SK-N-SH treated with all-trans-retinoic acid at 6 μM for 48 hours (cell line): ENCODE results near the gene FOXK1.

Experiments
- ATAC-seq: fragments of 200-7000 bp; cut with Tn5 transposase; 3 replicates; pipeline ENCODE4 v1.9.1; 2020; ENCODE audit warnings: mild to moderate bottlenecking, moderate library complexity
- ARNTL ChIP-seq: fragments of 450-650 bp; formaldehyde crosslinking; IDR thresholded peaks from 2 replicates; pipeline ENCODE4 v1.5.0; 2020; ENCODE audit warnings: low read depth, mild to moderate bottlenecking, moderate library complexity, borderline replicate concordance
- BACH2 ChIP-seq: fragments of 250-450 bp; sonication (Bioruptor Pico); IDR thresholded peaks from 2 replicates; pipeline ENCODE4 v1.9.0; 2021; ENCODE audit warnings: mild to moderate bottlenecking, borderline replicate concordance
- CSDC2 ChIP-seq: fragments of 250-450 bp; sonication (Bioruptor Pico); IDR thresholded peaks from 2 replicates; pipeline ENCODE4 v1.5.0; 2020; ENCODE audit warnings: mild to moderate bottlenecking, moderate library complexity
- CSRNP3 ChIP-seq: fragments of 250-450 bp; sonication (Bioruptor Pico); IDR thresholded peaks from 2 replicates; pipeline ENCODE4 v1.5.1; 2021; ENCODE audit warnings: mild to moderate bottlenecking, moderate library complexity
- GLIS3 ChIP-seq: fragments of 250-450 bp; sonication (Bioruptor Pico); IDR thresholded peaks from 2 replicates; pipeline ENCODE4 v1.5.0; 2020; ENCODE audit warnings: mild to moderate bottlenecking, moderate library complexity
- ISL1 ChIP-seq: fragments of 250-450 bp; sonication (Bioruptor Pico); IDR thresholded peaks from 2 replicates; pipeline ENCODE4 v2.1.2; 2022; ENCODE audit warnings: mild to moderate bottlenecking, moderate library complexity
- PPARA ChIP-seq: fragments of 250-450 bp; sonication (Bioruptor Pico); IDR thresholded peaks from 2 replicates; pipeline ENCODE4 v1.5.0; 2020; ENCODE audit warnings: mild to moderate bottlenecking, borderline replicate concordance
- RARB ChIP-seq: fragments of 250-450 bp; sonication (Bioruptor Pico); IDR thresholded peaks from 2 replicates; pipeline ENCODE4 v1.8.0; 2021; ENCODE audit warnings: mild to moderate bottlenecking, moderate library complexity
- SNAI2 ChIP-seq: fragments of 250-450 bp; sonication (Bioruptor Pico); IDR thresholded peaks from 2 replicates; pipeline ENCODE4 v1.5.0; 2020; ENCODE audit warnings: mild to moderate bottlenecking, moderate library complexity
- TCF4 ChIP-seq: fragments of 250-450 bp; sonication (Bioruptor Pico); IDR thresholded peaks from 2 replicates; pipeline ENCODE4 v1.8.0; 2021; ENCODE audit warnings: mild to moderate bottlenecking, moderate library complexity, borderline replicate concordance
- TOX ChIP-seq: fragments of 250-450 bp; sonication (Bioruptor Pico); IDR thresholded peaks from 2 replicates; pipeline ENCODE4 v1.8.0; 2021; ENCODE audit warnings: mild to moderate bottlenecking, moderate library complexity, borderline replicate concordance
- ZC3H10 ChIP-seq: fragments of 250-450 bp; sonication (Bioruptor Pico); IDR thresholded peaks from 2 replicates; pipeline ENCODE4 v1.5.1; 2021; ENCODE audit warnings: mild to moderate bottlenecking, moderate library complexity
- ZFP3 ChIP-seq: fragments of 250-450 bp; sonication (Bioruptor Pico); IDR thresholded peaks from 2 replicates; pipeline ENCODE4 v1.5.0; 2020; ENCODE audit warnings: mild to moderate bottlenecking, moderate library complexity
- ZFP30 ChIP-seq: fragments of 450-650 bp; formaldehyde crosslinking; IDR thresholded peaks from 2 replicates; pipeline ENCODE4 v1.5.0; 2022; ENCODE audit warnings: mild to moderate bottlenecking, moderate library complexity
- ZNF565 ChIP-seq: fragments of 450-650 bp; formaldehyde crosslinking; conservative IDR thresholded peaks from 2 replicates; pipeline ENCODE4 v1.5.0; 2020; ENCODE audit warnings: low read depth, mild to moderate bottlenecking, moderate library complexity
- ZNF70 ChIP-seq: fragments of 450-650 bp; formaldehyde crosslinking; IDR thresholded peaks from 2 replicates; pipeline ENCODE4 v1.5.0; 2020; ENCODE audit warnings: mild to moderate bottlenecking, moderate library complexity
- ZNF8 ChIP-seq: fragments of 450-650 bp; formaldehyde crosslinking; IDR thresholded peaks from 2 replicates; pipeline ENCODE4 v1.5.0; 2020; ENCODE audit warnings: mild to moderate bottlenecking, moderate library complexity
- TF ChIP-seq, protein P1 (sequence below): fragments of 250-450 bp; sonication (Bioruptor Pico); IDR thresholded peaks from 2 replicates; pipeline ENCODE4 v1.8.0; 2021; ENCODE audit warnings: low read depth, mild to moderate bottlenecking, moderate library complexity, borderline replicate concordance
- TF ChIP-seq, protein P2 (sequence below): fragments of 250-450 bp; sonication (Bioruptor Pico); IDR thresholded peaks from 2 replicates; pipeline ENCODE4 v1.5.0; 2020; ENCODE audit warnings: mild to moderate bottlenecking, moderate library complexity
- TF ChIP-seq, protein P3 (sequence below): fragments of 250-450 bp; sonication (Bioruptor Pico); IDR thresholded peaks from 2 replicates; pipeline ENCODE4 v1.5.1; 2020; ENCODE audit warnings: low read depth, mild to moderate bottlenecking, moderate library complexity
- TF ChIP-seq, protein P4 (sequence below): fragments of 250-450 bp; sonication (Bioruptor Pico); IDR thresholded peaks from 2 replicates; pipeline ENCODE4 v1.8.0; 2020; ENCODE audit warnings: mild to moderate bottlenecking, moderate library complexity, borderline replicate concordance

Gene FOXK1

DNA sequence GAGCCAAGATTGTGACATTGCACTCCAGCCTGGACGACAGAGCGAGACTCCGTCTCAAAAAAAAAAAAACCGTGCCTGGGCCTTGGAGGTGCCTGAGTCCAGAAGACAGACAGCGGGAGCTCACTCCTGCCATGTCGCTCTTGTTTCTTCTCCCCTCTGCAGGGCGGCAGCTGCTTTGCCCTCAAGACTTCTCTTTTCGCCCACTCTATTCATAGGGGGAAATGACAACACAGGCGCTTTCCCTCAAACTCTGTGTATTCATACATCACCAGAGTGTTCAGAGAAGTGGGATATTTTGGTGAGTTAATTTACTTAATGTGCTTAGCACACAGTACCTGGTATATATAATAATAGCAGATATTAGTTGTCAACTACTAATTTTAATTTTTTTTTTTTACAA is 44.5 kb downstream of the FOXK1 start:
- ATAC-seq, result no peak
- TF ChIP-seq, protein P1, sequence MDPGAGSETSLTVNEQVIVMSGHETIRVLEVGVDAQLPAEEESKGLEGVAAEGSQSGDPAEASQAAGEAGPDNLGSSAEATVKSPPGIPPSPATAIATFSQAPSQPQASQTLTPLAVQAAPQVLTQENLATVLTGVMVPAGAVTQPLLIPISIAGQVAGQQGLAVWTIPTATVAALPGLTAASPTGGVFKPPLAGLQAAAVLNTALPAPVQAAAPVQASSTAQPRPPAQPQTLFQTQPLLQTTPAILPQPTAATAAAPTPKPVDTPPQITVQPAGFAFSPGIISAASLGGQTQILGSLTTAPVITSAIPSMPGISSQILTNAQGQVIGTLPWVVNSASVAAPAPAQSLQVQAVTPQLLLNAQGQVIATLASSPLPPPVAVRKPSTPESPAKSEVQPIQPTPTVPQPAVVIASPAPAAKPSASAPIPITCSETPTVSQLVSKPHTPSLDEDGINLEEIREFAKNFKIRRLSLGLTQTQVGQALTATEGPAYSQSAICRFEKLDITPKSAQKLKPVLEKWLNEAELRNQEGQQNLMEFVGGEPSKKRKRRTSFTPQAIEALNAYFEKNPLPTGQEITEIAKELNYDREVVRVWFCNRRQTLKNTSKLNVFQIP (CRISPR knock-in tag), result no peak
- TF ChIP-seq CSRNP3 (no peak), ZNF565 (CRISPR knock-in tag) (no peak), ARNTL (no peak), ISL1 (CRISPR knock-in tag) (no peak), TOX (no peak), ZC3H10 (CRISPR knock-in tag) (no peak), GLIS3 (no peak), ZFP3 (CRISPR knock-in tag) (no peak), ZNF8 (no peak), BACH2 (CRISPR knock-in tag) (no peak), RARB (CRISPR knock-in tag) (no peak), PPARA (CRISPR knock-in tag) (no peak)

- ATAC-seq, result no peak
- TF ChIP-seq ZFP30 (CRISPR knock-in tag) (no peak), ZFP3 (CRISPR knock-in tag) (no peak), CSRNP3 (no peak), ZC3H10 (CRISPR knock-in tag) (no peak), TOX (no peak), GLIS3 (no peak), SNAI2 (CRISPR knock-in tag) (no peak), ZNF8 (no peak), ISL1 (CRISPR knock-in tag) (no peak), ZNF70 (CRISPR knock-in tag) (no peak), ZNF565 (CRISPR knock-in tag) (no peak), TCF4 (no peak), CSDC2 (no peak)
- TF ChIP-seq, protein P2, sequence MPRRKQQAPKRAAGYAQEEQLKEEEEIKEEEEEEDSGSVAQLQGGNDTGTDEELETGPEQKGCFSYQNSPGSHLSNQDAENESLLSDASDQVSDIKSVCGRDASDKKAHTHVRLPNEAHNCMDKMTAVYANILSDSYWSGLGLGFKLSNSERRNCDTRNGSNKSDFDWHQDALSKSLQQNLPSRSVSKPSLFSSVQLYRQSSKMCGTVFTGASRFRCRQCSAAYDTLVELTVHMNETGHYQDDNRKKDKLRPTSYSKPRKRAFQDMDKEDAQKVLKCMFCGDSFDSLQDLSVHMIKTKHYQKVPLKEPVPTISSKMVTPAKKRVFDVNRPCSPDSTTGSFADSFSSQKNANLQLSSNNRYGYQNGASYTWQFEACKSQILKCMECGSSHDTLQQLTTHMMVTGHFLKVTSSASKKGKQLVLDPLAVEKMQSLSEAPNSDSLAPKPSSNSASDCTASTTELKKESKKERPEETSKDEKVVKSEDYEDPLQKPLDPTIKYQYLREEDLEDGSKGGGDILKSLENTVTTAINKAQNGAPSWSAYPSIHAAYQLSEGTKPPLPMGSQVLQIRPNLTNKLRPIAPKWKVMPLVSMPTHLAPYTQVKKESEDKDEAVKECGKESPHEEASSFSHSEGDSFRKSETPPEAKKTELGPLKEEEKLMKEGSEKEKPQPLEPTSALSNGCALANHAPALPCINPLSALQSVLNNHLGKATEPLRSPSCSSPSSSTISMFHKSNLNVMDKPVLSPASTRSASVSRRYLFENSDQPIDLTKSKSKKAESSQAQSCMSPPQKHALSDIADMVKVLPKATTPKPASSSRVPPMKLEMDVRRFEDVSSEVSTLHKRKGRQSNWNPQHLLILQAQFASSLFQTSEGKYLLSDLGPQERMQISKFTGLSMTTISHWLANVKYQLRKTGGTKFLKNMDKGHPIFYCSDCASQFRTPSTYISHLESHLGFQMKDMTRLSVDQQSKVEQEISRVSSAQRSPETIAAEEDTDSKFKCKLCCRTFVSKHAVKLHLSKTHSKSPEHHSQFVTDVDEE, result no peak
- TF ChIP-seq, protein P3, sequence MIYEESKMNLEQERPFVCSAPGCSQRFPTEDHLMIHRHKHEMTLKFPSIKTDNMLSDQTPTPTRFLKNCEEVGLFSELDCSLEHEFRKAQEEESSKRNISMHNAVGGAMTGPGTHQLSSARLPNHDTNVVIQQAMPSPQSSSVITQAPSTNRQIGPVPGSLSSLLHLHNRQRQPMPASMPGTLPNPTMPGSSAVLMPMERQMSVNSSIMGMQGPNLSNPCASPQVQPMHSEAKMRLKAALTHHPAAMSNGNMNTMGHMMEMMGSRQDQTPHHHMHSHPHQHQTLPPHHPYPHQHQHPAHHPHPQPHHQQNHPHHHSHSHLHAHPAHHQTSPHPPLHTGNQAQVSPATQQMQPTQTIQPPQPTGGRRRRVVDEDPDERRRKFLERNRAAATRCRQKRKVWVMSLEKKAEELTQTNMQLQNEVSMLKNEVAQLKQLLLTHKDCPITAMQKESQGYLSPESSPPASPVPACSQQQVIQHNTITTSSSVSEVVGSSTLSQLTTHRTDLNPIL (CRISPR knock-in tag), result no peak
- TF ChIP-seq, protein P4, sequence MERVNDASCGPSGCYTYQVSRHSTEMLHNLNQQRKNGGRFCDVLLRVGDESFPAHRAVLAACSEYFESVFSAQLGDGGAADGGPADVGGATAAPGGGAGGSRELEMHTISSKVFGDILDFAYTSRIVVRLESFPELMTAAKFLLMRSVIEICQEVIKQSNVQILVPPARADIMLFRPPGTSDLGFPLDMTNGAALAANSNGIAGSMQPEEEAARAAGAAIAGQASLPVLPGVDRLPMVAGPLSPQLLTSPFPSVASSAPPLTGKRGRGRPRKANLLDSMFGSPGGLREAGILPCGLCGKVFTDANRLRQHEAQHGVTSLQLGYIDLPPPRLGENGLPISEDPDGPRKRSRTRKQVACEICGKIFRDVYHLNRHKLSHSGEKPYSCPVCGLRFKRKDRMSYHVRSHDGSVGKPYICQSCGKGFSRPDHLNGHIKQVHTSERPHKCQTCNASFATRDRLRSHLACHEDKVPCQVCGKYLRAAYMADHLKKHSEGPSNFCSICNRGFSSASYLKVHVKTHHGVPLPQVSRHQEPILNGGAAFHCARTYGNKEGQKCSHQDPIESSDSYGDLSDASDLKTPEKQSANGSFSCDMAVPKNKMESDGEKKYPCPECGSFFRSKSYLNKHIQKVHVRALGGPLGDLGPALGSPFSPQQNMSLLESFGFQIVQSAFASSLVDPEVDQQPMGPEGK (CRISPR knock-in tag), result no peak
- TF ChIP-seq, all 23 proteins: peak for 0
Measured at GRCh38 chr7:4727914-4728705, 46.0 kb downstream of the FOXK1 start.
